NK-92 treated with Interleukin-12 subunit alpha and Interleukin-12 subunit beta, amount 100 ng/mL, for 24 hours (cell line): ENCODE data around the gene PNPLA2.

Experiments
- DNase-seq: peaks from one replicate; lab custom pipeline; 2025; lab: John Stamatoyannopoulos, UW

PNPLA2 gene

DNA sequence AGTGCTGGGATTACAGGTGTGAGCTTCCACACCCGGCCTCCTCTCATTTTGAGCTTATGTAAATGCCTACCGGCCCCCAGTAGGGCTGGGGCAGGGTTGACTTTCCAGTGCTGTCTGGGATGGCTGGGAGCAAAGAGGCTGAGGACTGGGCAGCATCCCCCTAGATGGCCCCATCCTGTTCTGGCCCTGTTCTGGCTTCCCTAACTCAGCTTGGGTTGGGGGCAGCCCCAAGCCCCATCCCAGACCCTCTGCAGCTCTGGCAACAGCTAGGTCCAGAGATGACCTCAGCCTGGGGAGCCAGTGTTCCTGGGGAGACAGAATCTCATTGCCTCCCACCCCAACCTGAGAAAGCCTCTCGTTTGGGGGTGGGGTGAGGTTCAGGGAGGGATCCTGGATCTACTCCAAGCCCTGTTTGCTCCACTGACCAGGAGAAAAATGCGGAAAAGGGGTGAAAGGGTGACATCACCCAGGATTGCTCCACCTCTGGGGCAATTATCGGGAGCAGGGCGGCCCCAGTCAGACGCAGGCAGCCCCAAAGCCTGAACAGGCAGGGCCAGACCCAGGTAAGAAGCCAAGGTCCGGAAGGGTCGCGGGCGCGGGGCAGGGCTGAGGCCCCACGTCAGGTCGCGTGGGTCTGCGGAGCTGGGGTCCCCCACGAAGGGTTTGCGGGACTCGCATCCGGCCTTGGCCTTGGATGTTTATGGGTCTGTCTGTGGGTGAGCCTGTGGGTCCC, at the start of gene PNPLA2:
TSS of gene PNPLA2 (plus strand) at position 519 of the 733 bp plus-strand sequence. CDS start 805 bp downstream, outside the sequence.
- DNase-seq, result no peak

DNA sequence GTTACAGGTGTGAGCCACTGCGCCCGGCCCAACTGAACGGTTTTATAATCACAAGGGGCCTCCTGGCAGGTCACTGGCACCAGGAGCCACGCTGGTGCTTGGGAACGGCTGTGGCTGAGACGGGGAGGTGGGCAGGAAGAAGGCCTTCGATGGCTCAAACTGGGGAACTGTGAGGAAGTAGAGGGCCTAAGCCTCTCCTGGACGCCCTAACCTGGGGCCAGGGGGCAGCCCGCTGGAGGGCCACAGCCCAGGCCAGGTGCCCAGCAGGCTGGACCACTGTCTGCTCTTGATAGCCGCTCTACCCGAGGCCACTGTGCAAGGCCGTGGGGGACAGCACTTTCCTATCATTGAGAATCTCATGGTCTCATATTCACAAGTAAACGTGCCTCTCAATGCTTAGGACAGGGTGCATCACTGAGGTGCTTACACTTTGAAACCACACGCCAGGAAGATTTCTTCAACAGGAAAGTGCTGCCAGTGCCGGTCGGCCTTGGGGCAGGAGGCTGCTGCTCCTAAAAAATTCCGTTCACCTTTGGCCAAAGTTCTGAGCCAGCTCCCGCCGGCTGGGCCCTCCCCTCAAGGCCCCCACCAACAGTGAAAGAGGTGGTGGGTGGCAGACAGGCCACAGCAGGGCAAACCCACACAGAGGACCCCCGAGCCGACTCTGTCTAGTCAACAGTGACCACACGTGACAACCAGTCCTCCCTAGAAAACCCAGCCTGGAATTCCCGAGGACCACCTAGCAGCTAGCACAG, 48.6 kb upstream of the PNPLA2 start:
- no peak for DNase-seq

DNA sequence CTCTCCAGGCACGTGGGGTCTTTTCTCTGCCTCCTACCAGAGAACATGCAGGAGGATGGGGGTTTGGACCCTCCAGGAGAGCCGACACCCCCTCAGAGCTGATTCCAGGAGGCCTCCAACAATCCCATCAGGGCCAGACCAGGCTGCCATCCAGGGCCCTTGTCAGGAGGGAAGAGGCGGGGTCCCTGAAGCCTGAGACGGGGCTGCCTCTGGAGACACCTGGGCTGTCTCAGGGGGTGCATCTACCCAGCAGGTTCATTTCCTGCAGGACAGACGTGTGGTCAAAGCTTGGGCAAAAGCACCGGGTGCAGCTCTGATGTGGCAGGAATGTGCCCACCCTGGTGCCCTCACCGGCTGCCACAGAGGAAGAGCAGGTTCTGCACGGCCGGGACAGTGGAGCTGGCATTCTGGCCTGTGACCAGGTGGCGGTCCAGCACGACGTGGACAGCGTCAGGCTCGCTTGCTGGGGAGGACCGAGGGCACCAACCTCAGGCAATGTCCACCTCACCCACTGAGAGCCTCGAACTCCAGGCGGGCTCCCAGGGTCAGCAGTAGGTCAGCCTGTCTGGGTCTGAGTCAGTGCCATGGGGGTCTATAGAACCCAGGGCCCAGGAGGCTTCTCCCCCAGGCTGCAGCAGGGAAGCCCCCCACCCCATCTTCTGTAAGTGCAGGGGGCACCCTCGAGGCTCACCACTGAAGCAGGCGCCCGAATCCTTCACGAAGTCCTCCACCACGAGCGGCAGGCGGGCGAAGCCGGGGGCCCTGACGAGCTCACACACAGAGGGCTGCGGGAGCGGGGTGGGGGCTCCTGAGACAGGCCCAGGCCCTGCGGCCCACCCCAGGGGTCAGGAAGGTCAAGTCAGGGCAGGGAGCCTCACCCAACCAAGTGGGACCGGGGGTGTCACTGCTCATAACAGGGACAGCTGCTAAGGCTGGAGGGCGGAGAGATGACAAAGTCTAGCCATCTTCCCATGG, 47.8 kb upstream of the PNPLA2 start:
- DNase-seq, result no peak

GRCh38 chr11:771617-772204, 47.0 kb upstream of the PNPLA2 start:
- no peak for DNase-seq

GRCh38 chr11:772429-773390, 46.0 kb upstream of the PNPLA2 start:
- no peak for DNase-seq

- no peak for DNase-seq
Measured at GRCh38 chr11:773425-773824, 45.3 kb upstream of the PNPLA2 start.

DNA sequence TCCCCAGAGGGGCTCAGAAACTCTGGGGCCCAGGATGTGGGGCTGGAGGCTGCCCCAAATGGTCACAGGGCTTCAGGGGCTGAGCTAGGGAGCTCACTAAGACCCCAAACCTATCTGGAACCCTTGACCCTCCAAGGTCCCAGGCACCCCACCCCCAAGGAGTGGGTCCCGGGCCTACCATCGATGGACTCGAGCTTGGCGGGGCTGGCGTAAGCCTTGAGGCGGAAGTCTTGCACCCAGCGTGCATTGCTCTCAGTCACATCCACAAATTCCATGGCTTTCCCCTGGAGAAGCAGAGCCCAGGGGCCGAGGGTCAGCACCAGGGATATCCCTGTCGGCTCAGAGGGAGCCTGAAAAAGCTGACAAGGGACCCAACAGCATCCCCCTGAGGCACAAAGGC, 44.9 kb upstream of the PNPLA2 start:
- DNase-seq, result no peak

- DNase-seq, result no peak
Measured at GRCh38 chr11:774873-775592, 43.7 kb upstream of the PNPLA2 start.

GRCh38 chr11:776263-776560, 42.5 kb upstream of the PNPLA2 start:
- DNase-seq, result no peak

DNA sequence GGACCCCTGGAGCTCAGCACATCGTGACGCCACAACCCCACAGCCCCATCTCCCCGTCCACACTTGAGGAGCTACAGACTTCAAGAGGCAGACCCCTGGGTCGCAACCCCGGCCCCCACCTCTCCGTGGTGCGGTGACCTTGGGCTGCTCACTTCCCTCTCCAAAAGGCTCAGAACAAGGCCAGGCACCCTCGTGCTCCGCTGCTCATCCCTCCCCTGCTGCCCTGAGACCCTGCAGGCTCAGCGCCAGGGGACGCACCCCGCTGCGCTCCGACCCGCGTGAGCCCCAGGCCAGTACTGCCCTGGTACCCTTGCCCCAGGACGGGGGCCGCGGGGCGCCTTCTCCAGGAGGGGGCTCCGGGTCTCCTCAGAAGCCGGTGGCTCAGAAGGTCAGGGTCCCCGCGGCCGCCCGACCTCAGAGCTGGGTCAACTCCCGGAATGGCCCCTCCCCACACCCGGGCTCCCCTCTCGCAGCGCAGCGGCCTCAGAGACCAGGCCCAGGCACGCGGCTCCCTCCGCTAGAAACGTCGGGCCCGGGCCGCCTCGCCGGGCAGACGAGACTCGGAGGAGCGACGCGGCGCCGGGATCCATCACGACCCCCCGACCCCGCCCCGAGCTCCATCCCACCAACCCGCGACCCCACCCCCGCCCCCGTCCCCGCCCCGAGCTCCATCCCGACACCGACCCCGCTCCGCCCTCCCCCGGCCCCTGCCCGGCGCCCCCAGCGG, 42.0 kb upstream of the PNPLA2 start:
- DNase-seq, result peak; percentile 66

- peak; percentile 89 for DNase-seq
Measured at GRCh38 chr11:777288-778255, 41.1 kb upstream of the PNPLA2 start, which contains the start of gene GATD1. Gene GATD1 (minus strand): TSS chr11:777487. CDS start chr11:777462, 25 bp downstream.

- DNase-seq, result no peak
Measured at GRCh38 chr11:778976-779954, 39.4 kb upstream of the PNPLA2 start.

DNA sequence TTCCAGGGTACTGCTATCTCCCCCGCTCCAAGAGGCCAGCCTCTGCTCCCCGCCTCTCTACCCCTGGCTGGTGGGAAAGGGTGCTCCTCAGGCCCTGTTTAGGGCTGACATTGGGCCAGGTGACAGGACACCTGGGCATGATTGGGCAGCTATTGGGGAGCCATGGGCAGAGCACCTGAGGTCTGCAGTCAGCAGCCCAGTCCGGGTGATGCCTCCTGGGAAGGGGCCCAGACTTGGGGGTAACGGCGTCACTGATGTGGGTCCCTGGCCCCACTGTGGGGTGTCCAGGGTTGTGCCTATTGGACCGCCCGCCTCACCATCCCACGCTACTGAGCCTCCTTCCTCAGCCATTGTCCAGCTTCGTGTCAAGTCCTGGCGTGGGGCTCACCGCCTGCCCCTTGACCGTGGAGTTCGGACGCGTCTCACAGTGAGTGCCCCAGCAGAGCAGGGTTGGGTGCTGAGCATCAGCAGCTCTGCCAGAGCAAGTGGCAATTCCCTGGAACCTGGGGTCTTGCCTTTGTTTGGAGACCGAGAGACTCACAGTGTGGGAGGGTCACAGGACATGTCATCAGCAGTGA, 38.7 kb upstream of the PNPLA2 start:
- no peak for DNase-seq

- DNase-seq, result no peak
Measured at GRCh38 chr11:782264-783174, 36.2 kb upstream of the PNPLA2 start.

- no peak for DNase-seq
Measured at GRCh38 chr11:783581-784015, 35.1 kb upstream of the PNPLA2 start.
